LNCAP (cell line): ENCODE measurements around the gene PTPN13.

Experiments
- TF ChIP-seq, protein P1 (sequence below): fragments of 450-650 bp; IDR thresholded peaks from 2 replicates; pipeline ENCODE4 v1.5.1; 2017; ENCODE audit warnings: mild to moderate bottlenecking

The PTPN13 gene

DNA sequence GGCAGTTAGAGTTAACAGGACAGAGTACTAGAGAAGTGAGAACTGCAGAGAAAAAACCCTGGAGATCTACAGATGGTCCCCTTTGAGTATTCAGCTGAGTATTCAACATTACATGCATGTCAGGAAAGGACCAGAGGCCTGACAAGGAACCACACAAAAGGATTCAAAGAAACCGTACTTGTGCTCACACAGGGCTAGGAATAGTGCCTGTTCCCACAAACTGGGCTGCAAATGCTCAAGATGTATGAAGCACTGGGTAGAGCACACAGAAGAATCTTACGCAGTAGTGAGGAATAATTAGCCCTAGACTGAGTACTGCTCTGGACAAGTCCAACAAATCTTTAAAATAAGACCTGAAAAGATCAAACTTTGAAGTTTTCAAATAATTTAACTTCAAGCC lies 17.6 kb downstream of the PTPN13 start:
- TF ChIP-seq, protein P1, sequence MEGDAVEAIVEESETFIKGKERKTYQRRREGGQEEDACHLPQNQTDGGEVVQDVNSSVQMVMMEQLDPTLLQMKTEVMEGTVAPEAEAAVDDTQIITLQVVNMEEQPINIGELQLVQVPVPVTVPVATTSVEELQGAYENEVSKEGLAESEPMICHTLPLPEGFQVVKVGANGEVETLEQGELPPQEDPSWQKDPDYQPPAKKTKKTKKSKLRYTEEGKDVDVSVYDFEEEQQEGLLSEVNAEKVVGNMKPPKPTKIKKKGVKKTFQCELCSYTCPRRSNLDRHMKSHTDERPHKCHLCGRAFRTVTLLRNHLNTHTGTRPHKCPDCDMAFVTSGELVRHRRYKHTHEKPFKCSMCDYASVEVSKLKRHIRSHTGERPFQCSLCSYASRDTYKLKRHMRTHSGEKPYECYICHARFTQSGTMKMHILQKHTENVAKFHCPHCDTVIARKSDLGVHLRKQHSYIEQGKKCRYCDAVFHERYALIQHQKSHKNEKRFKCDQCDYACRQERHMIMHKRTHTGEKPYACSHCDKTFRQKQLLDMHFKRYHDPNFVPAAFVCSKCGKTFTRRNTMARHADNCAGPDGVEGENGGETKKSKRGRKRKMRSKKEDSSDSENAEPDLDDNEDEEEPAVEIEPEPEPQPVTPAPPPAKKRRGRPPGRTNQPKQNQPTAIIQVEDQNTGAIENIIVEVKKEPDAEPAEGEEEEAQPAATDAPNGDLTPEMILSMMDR = no peak

DNA sequence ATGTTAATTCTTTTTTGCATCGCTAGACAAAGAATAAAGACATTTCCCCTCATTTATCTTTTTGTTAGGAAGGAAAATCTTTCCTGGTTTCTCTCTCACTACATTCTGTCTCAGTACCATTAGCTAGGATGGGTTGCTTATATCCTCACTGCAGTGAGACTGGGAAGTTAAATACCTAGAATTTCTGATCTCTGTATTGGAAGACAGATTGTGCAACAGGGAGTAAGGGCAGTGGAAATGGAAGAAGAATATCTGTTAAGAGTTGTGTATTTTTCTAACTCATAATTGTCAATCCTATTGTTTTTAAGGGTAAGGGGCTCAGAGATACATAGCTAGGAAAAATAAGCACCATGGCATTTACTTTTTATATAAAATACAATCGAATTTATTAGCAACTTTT lies 19.6 kb downstream of the PTPN13 start:
- TF ChIP-seq, protein P1 = no peak

DNA sequence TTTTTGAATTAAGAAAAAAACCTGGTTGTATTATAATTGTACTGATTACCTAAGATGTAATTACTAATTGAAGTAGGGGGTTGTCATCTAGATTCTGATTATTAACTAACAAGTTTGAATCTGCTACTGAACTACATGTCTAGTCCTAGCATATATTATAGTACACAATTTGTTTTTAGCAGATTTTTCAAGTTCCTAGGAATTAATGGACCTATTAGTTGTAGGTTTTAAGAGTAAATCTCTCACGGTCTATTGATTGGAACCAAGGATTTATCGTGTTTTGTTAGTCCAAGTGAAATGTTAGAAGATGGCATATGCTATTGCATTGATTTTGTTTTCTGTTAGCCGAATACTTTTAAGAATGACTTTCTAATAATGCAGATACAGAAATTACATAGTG lies 20.8 kb downstream of the PTPN13 start:
- TF ChIP-seq, protein P1 = no peak

DNA sequence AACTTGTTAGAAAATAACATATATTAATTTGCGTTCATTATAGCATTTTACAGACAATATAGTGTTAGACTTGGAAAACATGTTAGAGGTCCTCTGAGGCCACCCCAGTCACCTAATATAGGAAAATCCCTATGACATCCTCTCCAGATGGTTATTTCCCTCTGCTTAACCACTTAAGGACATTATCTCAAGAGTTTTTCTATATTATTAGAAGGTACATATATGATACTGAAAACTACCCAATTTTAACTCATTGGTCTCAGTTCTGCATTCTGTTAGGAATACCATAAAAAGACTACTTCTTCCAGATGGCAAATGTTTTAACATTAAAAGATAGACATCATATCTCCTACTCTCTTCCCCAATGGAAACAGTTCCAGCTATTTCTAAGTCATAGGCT lies 21.4 kb downstream of the PTPN13 start:
- TF ChIP-seq, protein P1 = no peak

DNA sequence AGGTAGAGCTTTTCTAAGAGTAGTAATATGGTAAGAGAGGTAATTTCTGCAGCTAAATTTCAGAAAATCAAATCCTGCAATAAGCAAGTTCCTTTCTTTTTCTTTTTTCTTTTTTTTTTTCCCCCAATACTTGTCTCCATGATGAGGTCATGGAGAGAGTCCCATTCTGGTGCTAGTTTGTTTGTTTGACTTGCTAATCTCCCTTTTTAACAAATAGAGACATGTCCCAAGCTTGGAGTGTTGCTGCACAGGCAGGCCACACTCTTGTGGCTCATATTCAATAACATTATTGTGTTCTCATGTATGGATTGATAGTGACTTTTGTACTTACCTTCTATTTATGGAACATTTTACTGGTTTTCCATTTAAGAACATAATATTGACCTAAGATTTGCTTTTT lies 25.5 kb downstream of the PTPN13 start:
- TF ChIP-seq, protein P1 = no peak

DNA sequence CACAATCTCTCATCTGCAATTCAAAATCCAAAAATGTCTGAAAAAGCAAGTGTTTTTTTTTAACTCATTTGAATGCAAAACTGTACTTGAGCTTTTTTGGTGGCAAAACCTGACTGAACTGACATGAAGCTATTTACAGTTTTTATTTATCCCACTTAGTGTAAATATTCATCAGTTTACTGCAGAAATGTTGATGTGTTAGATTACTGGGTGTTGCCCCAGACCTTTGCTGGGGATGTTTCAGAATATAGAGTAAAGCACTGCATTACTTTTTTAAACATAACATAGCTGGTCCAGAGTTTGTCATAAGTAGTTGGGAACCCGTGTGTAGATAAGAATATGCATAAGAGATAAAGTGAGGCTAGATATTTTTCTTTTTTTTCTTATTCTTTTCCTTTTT lies 27.3 kb downstream of the PTPN13 start:
- TF ChIP-seq, protein P1 = no peak

DNA sequence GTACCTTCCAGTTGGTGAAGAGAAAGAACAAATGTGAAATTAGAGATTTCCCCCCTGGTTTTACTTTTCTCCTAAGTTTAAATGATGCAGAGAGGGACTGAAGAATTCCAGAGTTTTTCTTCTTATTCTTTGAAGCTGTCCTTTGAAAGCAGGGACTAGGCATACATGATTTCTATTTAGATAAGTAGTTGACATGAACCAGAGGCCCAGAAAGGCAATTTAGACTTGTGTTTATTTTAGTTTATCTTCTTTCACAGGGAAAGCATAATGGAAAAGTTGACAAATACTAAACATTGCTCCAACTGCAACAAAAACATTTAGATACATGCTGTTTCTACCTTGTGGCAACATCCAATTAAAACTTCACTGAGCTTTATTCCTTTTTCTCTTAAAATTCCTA lies 32.0 kb downstream of the PTPN13 start:
- TF ChIP-seq, protein P1 = no peak

DNA sequence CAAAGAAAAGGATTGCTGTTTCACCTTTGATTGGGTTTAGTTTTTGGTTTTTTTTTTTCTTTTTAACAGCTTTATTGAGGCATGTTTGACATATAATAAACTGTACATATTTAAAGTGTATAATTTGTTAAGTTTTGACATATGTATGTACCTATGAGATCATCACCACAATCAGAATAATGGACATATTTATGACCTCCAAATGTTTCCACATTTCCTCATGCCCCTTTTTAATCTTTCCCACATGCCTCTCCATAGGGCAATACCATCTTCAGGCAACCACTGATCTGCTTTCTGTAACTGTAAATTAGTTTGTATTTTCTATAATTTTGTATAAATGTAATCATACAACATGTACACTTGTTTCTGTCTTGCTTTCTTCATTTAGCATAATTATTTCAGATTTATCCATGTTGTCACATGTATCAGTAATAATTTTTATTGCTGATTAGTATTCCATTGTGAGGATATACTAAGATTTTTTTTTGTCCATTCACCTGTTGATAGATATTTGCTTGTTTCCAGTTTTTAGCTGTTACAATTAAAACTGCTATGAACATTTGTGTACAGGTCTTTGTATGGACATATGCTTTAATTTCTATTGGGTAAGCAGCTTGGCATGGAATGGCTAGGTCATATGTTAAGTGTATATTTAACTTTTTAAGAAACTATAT lies 33.5 kb downstream of the PTPN13 start:
- TF ChIP-seq, protein P1 = no peak
